Measurements from ENCODE around the gene BUD13.

GRCh38 chr11:116730601-116731000 lies 42.2 kb downstream of the BUD13 start:
- no peak for TF ChIP-seq CTCF (IDR thresholded peaks at IDR 0.05)
- no peak for TF ChIP-seq POLR2A (IDR thresholded peaks at IDR 0.05)

Data from uterus (tissue), 2 donors.